HG03108 (cell line): Measurements from ENCODE around the gene OXSR1.

Source experiments
- ATAC-seq: cut with Tn5 transposase; IDR thresholded peaks from one replicate; pipeline ENCODE4 v1.9.1; 2021; ENCODE audit warnings: moderate library complexity; ENCODE audit not compliant: unreplicated experiment

Gene OXSR1

DNA sequence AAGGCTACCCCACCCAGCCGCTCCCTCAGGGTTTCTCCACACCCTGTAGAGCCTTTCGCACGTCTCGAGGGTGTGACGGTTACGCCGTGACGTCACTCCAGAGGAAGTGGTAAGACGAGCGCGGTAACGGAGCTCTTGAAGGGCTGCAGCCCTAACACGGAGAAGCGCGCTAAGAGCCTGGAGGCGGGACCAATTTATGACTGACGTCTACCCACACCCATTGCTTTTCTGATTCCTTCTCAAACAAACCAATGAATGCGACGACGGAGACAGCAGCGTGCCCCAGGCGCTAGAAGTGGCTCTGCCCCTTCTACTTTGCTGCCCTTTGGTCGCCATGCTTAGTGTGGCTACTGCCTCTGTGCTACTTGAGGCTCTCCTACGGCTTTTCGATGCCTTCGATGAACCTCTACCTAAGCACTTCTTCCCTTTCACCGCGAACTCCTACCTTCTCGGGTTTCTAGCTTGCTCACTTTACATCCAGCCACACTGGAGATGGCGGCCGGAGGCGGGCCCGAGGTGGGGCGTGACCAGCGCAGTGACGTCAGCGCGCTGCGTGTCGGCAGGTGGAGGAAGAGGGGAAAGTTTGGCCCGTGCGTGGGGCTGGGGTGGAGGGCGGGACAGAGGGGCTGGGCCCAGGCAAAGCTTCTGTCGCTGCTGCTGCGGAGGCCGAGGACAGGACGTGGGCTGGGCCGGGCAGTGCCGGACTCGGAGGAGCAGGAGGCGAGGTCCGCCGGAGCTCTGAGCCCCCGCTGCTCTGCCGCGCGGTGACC, at the start of gene OXSR1:
Gene OXSR1 (plus strand): TSS at position 586 of the 770 bp plus-strand sequence. CDS start 340 bp downstream, outside the sequence.
- ATAC-seq = peak; percentile 94

GRCh38 chr3:38115645-38116427, 49.5 kb upstream of the OXSR1 start:
- no peak for ATAC-seq

- no peak for ATAC-seq
Observed at GRCh38 chr3:38116471-38117162, 48.7 kb upstream of the OXSR1 start.

GRCh38 chr3:38117163-38117716, 48.1 kb upstream of the OXSR1 start:
- no peak for ATAC-seq

- ATAC-seq = peak; percentile 71
Observed at GRCh38 chr3:38117748-38118420, 47.5 kb upstream of the OXSR1 start.

- no peak for ATAC-seq
Observed at GRCh38 chr3:38118421-38119247, 46.7 kb upstream of the OXSR1 start.

GRCh38 chr3:38119248-38119544, 46.1 kb upstream of the OXSR1 start:
- ATAC-seq = no peak

DNA sequence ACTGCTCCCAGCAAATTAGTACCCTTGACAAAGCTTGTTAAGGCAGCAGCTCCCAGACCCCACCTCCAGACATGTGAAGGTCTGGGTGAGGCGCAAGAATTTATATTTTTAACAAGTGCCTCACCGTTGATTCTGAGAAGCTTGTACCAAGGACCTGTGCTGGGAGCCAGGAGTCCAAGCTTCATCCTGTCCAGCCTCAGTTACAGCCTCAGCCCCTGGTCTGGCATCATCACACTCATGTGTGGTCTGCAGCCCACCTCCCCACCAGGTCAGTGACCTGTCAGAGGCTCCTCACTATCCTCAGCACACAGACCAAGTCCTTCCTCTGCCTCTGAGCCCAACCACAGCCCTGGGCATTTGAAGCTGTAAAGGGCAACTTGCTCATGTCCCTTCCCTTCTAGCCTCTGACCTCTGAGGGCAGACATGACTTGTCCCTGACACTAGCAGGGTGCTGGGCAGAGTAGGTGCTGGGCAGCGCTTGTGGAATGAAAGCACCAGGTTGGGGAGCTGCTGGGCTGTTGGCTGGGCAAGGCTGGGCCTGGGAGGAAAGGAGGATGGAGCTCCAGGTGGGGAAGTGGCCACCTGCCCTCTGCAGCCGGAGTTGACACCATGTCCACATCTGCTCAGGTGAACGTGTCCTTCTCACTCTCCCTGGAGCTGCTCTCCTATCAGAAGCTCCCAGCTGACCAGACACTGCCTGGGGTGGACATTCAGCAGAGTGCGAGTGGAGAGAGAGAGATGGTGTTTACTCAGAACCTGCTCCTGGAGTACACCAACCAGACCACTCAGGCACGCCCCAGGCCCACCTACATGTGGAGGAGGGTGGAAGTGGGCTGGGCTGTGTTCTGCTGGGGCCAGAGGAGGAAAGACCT, 45.3 kb upstream of the OXSR1 start:
- no peak for ATAC-seq

DNA sequence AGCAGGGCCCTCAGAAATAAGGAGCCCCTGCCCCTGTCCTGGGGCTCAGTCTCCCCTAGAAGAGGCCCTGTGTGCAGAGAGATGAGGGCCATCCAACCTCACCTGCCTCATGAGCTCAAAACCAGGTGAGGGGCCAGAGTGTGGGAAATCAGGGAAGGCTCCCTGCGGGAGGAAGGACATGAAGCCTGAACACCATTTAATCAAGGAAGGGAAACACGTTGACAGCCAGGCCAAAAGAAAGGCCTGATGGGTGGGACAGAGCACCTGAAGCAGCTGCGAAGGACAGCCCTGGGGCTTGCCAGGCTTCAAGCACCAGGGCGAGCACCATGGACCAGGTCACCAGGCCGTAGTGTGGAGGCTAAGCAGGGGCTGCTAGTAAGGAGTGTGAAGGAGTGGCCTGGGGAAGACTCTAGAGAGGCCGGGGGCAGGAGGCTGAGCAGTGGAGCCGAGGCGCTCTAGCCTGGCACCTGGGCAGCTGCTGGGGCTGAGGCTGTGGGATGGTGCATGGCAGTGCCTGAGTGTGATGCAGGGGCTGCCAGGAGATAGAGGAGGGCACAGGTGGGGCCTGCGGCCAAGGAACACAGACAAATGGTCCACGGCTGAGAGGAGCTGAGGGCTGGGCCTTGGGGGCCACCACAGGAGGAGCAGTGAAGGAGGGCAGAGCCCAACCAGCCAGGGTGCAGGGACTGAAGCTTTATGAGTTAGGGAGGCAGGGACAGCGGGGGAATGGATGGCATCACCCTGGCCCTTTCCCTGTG, 44.5 kb upstream of the OXSR1 start:
- no peak for ATAC-seq

DNA sequence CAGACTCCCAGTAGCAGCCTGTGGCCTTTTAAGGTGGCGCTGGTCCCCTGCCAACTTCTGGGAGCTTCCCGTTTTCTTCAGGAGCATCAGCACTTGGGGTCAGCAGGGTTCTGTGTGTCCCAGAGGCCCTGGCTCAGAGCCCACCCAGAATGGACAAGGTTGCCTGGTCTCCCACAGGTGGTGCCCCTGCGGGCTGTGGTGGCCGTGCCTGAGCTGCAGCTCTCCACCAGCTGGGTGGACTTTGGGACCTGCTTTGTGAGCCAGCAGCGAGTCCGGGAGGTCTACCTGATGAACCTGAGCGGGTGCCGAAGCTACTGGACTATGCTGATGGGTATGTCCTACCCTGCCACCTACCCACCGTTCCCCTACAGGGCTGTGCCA, 43.9 kb upstream of the OXSR1 start:
- ATAC-seq = no peak

- ATAC-seq = no peak
Observed at GRCh38 chr3:38121832-38122461, 43.4 kb upstream of the OXSR1 start.

- ATAC-seq = no peak
Observed at GRCh38 chr3:38122712-38123290, 42.5 kb upstream of the OXSR1 start.

GRCh38 chr3:38124324-38125122, 40.8 kb upstream of the OXSR1 start:
- ATAC-seq = no peak

DNA sequence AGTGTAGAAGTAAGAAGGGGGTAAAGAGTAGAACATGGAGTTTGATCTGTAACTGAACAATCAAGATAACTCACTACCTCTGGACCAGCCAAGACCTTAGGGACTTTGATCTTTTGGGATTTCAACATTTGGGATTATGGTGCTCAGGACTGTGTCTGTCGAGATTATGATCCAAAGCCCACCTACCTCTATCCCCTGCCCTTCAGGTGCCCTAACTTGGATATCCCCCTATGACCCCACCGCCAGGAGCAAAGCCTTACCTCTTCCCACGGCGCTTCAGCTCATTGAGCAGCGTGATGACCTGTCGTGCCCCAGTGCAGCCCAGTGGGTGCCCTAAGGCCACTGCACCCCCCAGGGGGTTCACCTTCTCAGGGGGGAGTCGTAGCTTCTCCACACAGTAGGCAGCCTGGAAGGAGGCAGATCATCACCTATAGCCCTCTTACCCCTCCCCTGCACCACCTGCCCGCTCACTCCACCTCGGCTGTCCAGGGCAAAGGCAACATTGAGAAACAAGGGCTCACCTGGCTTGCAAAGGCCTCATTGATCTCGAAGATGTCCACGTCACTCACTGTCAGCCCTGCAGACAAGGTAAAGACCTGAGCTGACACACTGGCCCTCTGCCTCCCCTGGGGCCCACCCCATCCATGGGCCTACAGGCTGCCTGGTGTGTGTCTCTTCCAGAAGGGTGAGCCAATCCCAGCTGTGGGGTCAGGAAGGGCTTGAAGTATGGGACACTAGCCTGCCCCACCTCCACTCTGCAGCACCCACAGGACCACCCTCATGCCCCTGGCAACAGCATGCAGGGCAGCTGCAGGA, 39.8 kb upstream of the OXSR1 start:
- ATAC-seq = no peak

- ATAC-seq = no peak
Observed at GRCh38 chr3:38126121-38126892, 39.0 kb upstream of the OXSR1 start.
